Liver (tissue), 3 donors: Measurements from ENCODE around the gene VPS35L.

Experiments
- CTCF ChIP-seq: fragments of 150-350 bp; IDR thresholded peaks from 2 replicates; pipeline ENCODE4 v1.5.1; 2017; ENCODE audit warnings: improper control_type of control experiment, low read depth, low read length; ENCODE audit not compliant: missing input control
- FOXA1 ChIP-seq: IDR thresholded peaks from 2 replicates; pipeline ENCODE4 v1.6.1; 2016; ENCODE audit warnings: antibody characterized with exemption
- TAF1 ChIP-seq: conservative IDR thresholded peaks from 2 replicates; pipeline ENCODE4 v1.6.1; 2016; ENCODE audit warnings: antibody characterized with exemption, mild to moderate bottlenecking
- donor health status: healthy.
- donor health status: healthy.

- TF ChIP-seq CTCF (no peak), FOXA1 (no peak), TAF1 (no peak)
Measured at GRCh38 chr16:19657831-19658230, 102.3 kb downstream of the VPS35L start.
